H1 (cell line): ENCODE measurements around the gene GID8. TPM values are rescaled to one million over a fixed set of nuclear protein-coding genes. Genes with fewer than 3 reads are reported as not detected.

Source experiments
- CTCF ChIA-PET: fragments of 300-600 bp; sonication (Branson Sonifier 250); formaldehyde crosslinking; loops from one replicate; lab custom pipeline; 2021; ENCODE audit not compliant: partially characterized antibody; lab: Charles Lee
- POLR2A ChIA-PET: fragments of 300-600 bp; sonication (Branson Sonifier 250); formaldehyde crosslinking; loops from one replicate; lab custom pipeline; 2021; ENCODE audit warnings: inconsistent platforms; ENCODE audit not compliant: partially characterized antibody; lab: Charles Lee
- DNase-seq, 2 experiments: peaks; one replicate each; pipeline versions ENCODE4 v3.0.0 to v3.0.0-alpha.2; 2010 to 2022; ENCODE audit warnings: low spot score in 2 of 2, low read depth in 1 of 2, mixed read lengths in 1 of 2
- FAIRE-seq: peaks from 2 replicates; lab custom pipeline; 2011; peaks lifted over from hg19 to GRCh38; lab: Jason Lieb, UNC
- H2AFZ ChIP-seq: 2 replicates; pipeline ENCODE4 v1.8.1; 2012; ENCODE audit warnings: low read length, inconsistent platforms
- H2AK5ac ChIP-seq: 2 replicates; pipeline ENCODE4 v1.6.1; 2013; ENCODE audit warnings: low read depth, low read length
- H2BK120ac ChIP-seq: replicated peaks from 2 replicates; pipeline ENCODE3; 2013; ENCODE audit warnings: low read depth, low read length, inconsistent platforms
- H2BK12ac ChIP-seq: 2 replicates; pipeline ENCODE4 v1.6.1; 2013; ENCODE audit warnings: low read depth, low read length
- H2BK15ac ChIP-seq: 2 replicates; pipeline ENCODE4 v1.6.1; 2013; ENCODE audit warnings: low read length
- H2BK20ac ChIP-seq: 2 replicates; pipeline ENCODE4 v1.6.1; 2013; ENCODE audit warnings: low read length
- H2BK5ac ChIP-seq: 2 replicates; pipeline ENCODE4 v1.6.1; 2013; ENCODE audit warnings: low read depth, low read length
- H3K14ac ChIP-seq: 2 replicates; pipeline ENCODE4 v1.6.1; 2013; ENCODE audit warnings: inconsistent platforms; ENCODE audit not compliant: insufficient read length
- H3K18ac ChIP-seq: 2 replicates; pipeline ENCODE4 v1.6.1; 2013; ENCODE audit warnings: low read length; ENCODE audit errors: extremely low read depth
- H3K23ac ChIP-seq: 2 replicates; pipeline ENCODE4 v1.6.1; 2013; ENCODE audit warnings: inconsistent platforms; ENCODE audit not compliant: insufficient read length
- H3K23me2 ChIP-seq: 2 replicates; pipeline ENCODE4 v1.6.1; 2013; ENCODE audit warnings: low read depth, low read length
- H3K27ac ChIP-seq: 2 replicates; pipeline ENCODE4 v1.6.1; 2011; ENCODE audit warnings: low read depth, low read length, inconsistent platforms
- H3K27me3 ChIP-seq, 4 experiments: replicated peaks in 1 of 4; 1 replicate in 1 of 4; 2 replicates in 3 of 4; pipeline versions ENCODE4 v1.6.1 to v1.8.1; 2011 to 2013; ENCODE audit warnings: low read length in 3 of 4, mild to moderate bottlenecking in 3 of 4, inconsistent platforms in 2 of 4, mixed read lengths in 2 of 4, moderate library complexity in 1 of 4; ENCODE audit not compliant: control insufficient read depth in 3 of 4, insufficient read depth in 3 of 4; ENCODE audit errors: extremely low read depth in 1 of 4
- H3K36me3 ChIP-seq, 4 experiments: 2 replicates each; pipeline versions ENCODE4 v1.6.1 to v1.8.1; 2011 to 2013; ENCODE audit warnings: mild to moderate bottlenecking in 4 of 4, low read length in 3 of 4, moderate library complexity in 2 of 4, control low read depth in 1 of 4, inconsistent platforms in 1 of 4; ENCODE audit not compliant: insufficient read depth in 4 of 4, control insufficient read depth in 2 of 4
- H3K4ac ChIP-seq: replicated peaks from 2 replicates; pipeline ENCODE3; 2013; ENCODE audit warnings: low read length, low read depth, mixed read lengths, inconsistent platforms; ENCODE audit not compliant: insufficient read length
- H3K4me1 ChIP-seq, 4 experiments: replicated peaks in 1 of 4; 1 replicate in 1 of 4; 2 replicates in 3 of 4; pipeline versions ENCODE4 v1.6.1 to v1.8.1; 2011 to 2013; ENCODE audit warnings: low read length in 3 of 4, inconsistent platforms in 2 of 4, mixed read lengths in 1 of 4; ENCODE audit not compliant: insufficient read depth in 4 of 4, control insufficient read depth in 3 of 4
- H3K4me2 ChIP-seq, 2 experiments: 2 replicates each; pipeline versions ENCODE4 v1.6.1 to v1.8.1; 2011 to 2013; ENCODE audit warnings: low read depth in 2 of 2, low read length in 2 of 2, control low read depth in 1 of 2, inconsistent platforms in 1 of 2, mild to moderate bottlenecking in 1 of 2; ENCODE audit not compliant: insufficient read depth in 1 of 2
- H3K4me3 ChIP-seq, 4 experiments: fragments of 200-600, 300-600 bp in 1 of 4; sonication (generic), shearing (Covaris generic), sonication (Bioruptor Twin) in 1 of 4; 2 replicates each; pipeline versions ENCODE4 v1.5.1 to v1.8.1; 2011 to 2016; ENCODE audit warnings: low read length in 4 of 4, low read depth in 3 of 4, control low read depth in 2 of 4, inconsistent platforms in 2 of 4, mild to moderate bottlenecking in 2 of 4, mixed read lengths in 1 of 4, moderate library complexity in 1 of 4; ENCODE audit not compliant: insufficient read depth in 2 of 4; ENCODE audit errors: extremely low read depth in 1 of 4
- H3K56ac ChIP-seq: replicated peaks from 2 replicates; pipeline ENCODE3; 2013; ENCODE audit warnings: low read depth, mild to moderate bottlenecking, mixed read lengths, low read length, inconsistent platforms; ENCODE audit not compliant: insufficient read length
- H3K79me1 ChIP-seq: 2 replicates; pipeline ENCODE4 v1.6.1; 2013; ENCODE audit warnings: low read depth, low read length, control low read depth
- H3K79me2 ChIP-seq, 2 experiments: 2 replicates each; pipeline versions ENCODE4 v1.6.1 to v1.8.1; 2012 to 2013; ENCODE audit warnings: low read length in 2 of 2, mild to moderate bottlenecking in 2 of 2, inconsistent platforms in 1 of 2; ENCODE audit not compliant: insufficient read depth in 2 of 2, control insufficient read depth in 1 of 2
- H3K9ac ChIP-seq, 4 experiments: replicated peaks in 1 of 4; 1 replicate in 1 of 4; 2 replicates in 3 of 4; pipeline versions ENCODE4 v1.6.1 to v1.8.1; 2011 to 2013; ENCODE audit warnings: low read depth in 3 of 4, low read length in 3 of 4, control low read depth in 2 of 4, mild to moderate bottlenecking in 2 of 4, moderate library complexity in 2 of 4, inconsistent platforms in 1 of 4; ENCODE audit errors: extremely low read depth in 1 of 4
- H3K9me3 ChIP-seq, 2 experiments: 2 replicates each; pipeline versions ENCODE4 v1.6.1 to v1.8.1; 2012 to 2013; ENCODE audit warnings: mild to moderate bottlenecking in 2 of 2, moderate library complexity in 2 of 2, control low read depth in 1 of 2, inconsistent platforms in 1 of 2, low read depth in 1 of 2, low read length in 1 of 2, mixed read lengths in 1 of 2; ENCODE audit not compliant: insufficient read depth in 2 of 2
- H4K20me1 ChIP-seq, 2 experiments: replicated peaks in 1 of 2; 2 replicates each; pipeline versions ENCODE3 to v1.8.1; 2011 to 2013; ENCODE audit warnings: inconsistent platforms in 2 of 2, low read length in 2 of 2, mild to moderate bottlenecking in 1 of 2; ENCODE audit not compliant: insufficient read depth in 2 of 2, control insufficient read depth in 1 of 2
- H4K5ac ChIP-seq: 2 replicates; pipeline ENCODE4 v1.6.1; 2013; ENCODE audit warnings: low read length, low read depth, mixed read lengths, inconsistent platforms; ENCODE audit not compliant: insufficient read length
- H4K8ac ChIP-seq: 2 replicates; pipeline ENCODE4 v1.8.0; 2013; ENCODE audit warnings: mild to moderate bottlenecking, moderate library complexity, low read length, inconsistent platforms; ENCODE audit not compliant: insufficient read depth; ENCODE audit errors: extremely low read depth
- H4K91ac ChIP-seq: replicated peaks from 2 replicates; pipeline ENCODE3; 2013; ENCODE audit warnings: low read length, mixed read lengths, inconsistent platforms; ENCODE audit not compliant: insufficient read length
- CBX8 ChIP-seq: fragments of 300-800, 300-1000 bp; sonication (generic); IDR thresholded peaks from 2 replicates; pipeline ENCODE4 v1.7.1; 2016; ENCODE audit warnings: low read depth, low read length, borderline replicate concordance
- EZH2 ChIP-seq: fragments of 200-600 bp; sonication (generic); IDR thresholded peaks from 2 replicates; pipeline ENCODE4 v1.7.1; 2012; ENCODE audit warnings: low read depth, mild to moderate bottlenecking, moderate library complexity, low read length, inconsistent platforms; ENCODE audit not compliant: severe bottlenecking
- HDAC2 ChIP-seq, 2 experiments: fragments of 300-600 bp in 1 of 2; sonication (generic) in 1 of 2; IDR thresholded peaks; 2 replicates each; pipeline ENCODE4 v1.6.1; 2011 to 2012; ENCODE audit warnings: low read depth in 2 of 2, low read length in 2 of 2, mild to moderate bottlenecking in 2 of 2, moderate library complexity in 2 of 2, borderline replicate concordance in 1 of 2, inconsistent platforms in 1 of 2
- HDAC6 ChIP-seq: IDR thresholded peaks from one replicate; pipeline ENCODE4 v1.7.1; 2012; ENCODE audit warnings: low read depth, mild to moderate bottlenecking, inconsistent platforms, low read length, moderate library complexity
- KDM1A ChIP-seq: fragments of 200-600, 300-600 bp; sonication (generic); IDR thresholded peaks from 2 replicates; pipeline ENCODE4 v1.7.1; 2016; ENCODE audit warnings: mild to moderate bottlenecking, low read length, borderline replicate concordance
- NANOG ChIP-seq: IDR thresholded peaks from 2 replicates; pipeline ENCODE4 v1.6.1; 2011; ENCODE audit warnings: low read length, low read depth, mild to moderate bottlenecking, inconsistent platforms; ENCODE audit not compliant: insufficient read depth, poor library complexity, severe bottlenecking
- PHF8 ChIP-seq: fragments of 200-600 bp; sonication (generic); conservative IDR thresholded peaks from 2 replicates; pipeline ENCODE4 v1.7.1; 2012; ENCODE audit warnings: low read depth, mild to moderate bottlenecking, inconsistent platforms, low read length, moderate library complexity
- POLR2A ChIP-seq, 2 experiments: IDR thresholded peaks; 1 replicate in 1 of 2; 2 replicates in 1 of 2; pipeline ENCODE4 v1.6.1; 2011; ENCODE audit warnings: low read depth in 2 of 2, low read length in 2 of 2, mild to moderate bottlenecking in 2 of 2; ENCODE audit errors: control extremely low read depth in 1 of 2
- POLR2AphosphoS5 ChIP-seq: IDR thresholded peaks from 2 replicates; pipeline ENCODE4 v1.6.1; 2011; ENCODE audit warnings: low read depth, low read length
- SAP30 ChIP-seq: fragments of 300-600 bp; sonication (generic); IDR thresholded peaks from 2 replicates; pipeline ENCODE4 v1.7.1; 2012; ENCODE audit warnings: low read length, moderate library complexity, mild to moderate bottlenecking, inconsistent platforms; ENCODE audit not compliant: insufficient read depth, insufficient replicate concordance
- WGBS, 2 experiments: shearing (Covaris generic) in 1 of 2; methylation state at CpG; one replicate each; pipeline versions ENCODE4 v1.1.6 to v1.1.7; 2013 to 2015; ENCODE audit warnings: low lambda C conversion rate in 2 of 2, mixed read lengths in 2 of 2, inconsistent platforms in 1 of 2, low coverage in 1 of 2, missing lambda C conversion rate in 1 of 2; ENCODE audit not compliant: insufficient replicate concordance in 2 of 2, insufficient coverage in 1 of 2, insufficient read length in 1 of 2; ENCODE audit errors: extremely low coverage in 1 of 2, missing lambda C conversion rate in 1 of 2; 5-methylcytosine and 5-hydroxymethylcytosine counted together
- polyA plus RNA-seq, 7 experiments: library from polyadenylated mRNA; depleted of rRNA in 3 of 7; stranded (reverse) in 5 of 7; unstranded in 2 of 7; fragments of >200 nt in 5 of 7; fragments of 200-250 nt in 2 of 7; gene quantifications; 1 replicate in 5 of 7; 2 replicates in 1 of 7; 4 replicates in 1 of 7; pipeline versions ENCODE4 v1.2.1 to v1.2.3, GENCODE V29; 2011 to 2013; ENCODE audit warnings: missing spikeins in 2 of 7, mixed read lengths in 2 of 7
- total RNA-seq: library from RNA; stranded (reverse); fragmentation: NEBNext Ultra II Directional; extraction: Animal tissue kit (Norgen Biotek cat#: 25700); gene quantifications from 2 replicates; pipeline ENCODE4 v1.2.1, GENCODE V29; 2021
- TF ChIP-seq, protein P1 (sequence below): IDR thresholded peaks from 2 replicates; pipeline ENCODE4 v1.6.1; 2011; ENCODE audit warnings: low read depth, mild to moderate bottlenecking, low read length; ENCODE audit not compliant: insufficient read depth

The GID8 gene
- total and polyA plus RNA-seq, 2 of the 8 experiments (the other 6 are each of a cell fraction or from before 2014, with no cell fraction given), result 39.7 to 72.9 TPM

DNA sequence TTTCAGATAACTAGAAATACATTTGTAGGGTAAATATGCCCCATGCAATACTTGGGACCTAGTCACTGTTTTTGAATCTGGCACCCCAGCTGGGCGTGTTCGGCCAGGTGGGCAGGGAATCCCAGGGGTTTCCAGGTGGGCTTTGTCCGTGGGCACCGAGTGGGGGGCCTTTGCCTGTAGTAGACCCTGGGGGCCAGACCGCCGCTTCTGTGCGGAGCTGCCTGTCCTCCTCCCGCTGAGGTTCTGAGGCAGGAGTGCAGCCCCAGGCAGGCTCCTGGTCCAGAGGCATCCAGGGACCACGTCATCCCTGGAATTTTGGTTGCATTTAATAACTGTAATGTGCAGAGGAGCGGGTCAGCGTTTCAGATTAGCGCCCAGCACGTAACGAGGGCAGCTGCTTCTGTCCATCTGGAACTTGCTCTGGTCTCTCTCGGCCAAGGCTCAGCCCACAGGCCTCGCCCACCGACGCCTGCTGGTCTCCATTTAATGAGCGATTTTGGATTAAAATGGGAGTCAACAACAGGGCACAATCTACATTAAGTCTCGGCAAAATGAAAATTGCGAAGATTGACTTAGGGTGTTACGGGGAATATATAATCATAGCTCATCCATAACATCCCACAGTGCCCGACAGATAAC is 56.0 kb downstream of the GID8 start:
- Histone ChIP-seq H2BK15ac (no peak overlapping the region), H3K79me2 (no peaks in the 10 kb centered on the region), H3K18ac (no peak overlapping the region), H2BK20ac (no peak overlapping the region), H3K56ac (no peak overlapping the region), H4K91ac (no peak overlapping the region), H3K4ac (no peak overlapping the region), H3K9ac (no peak overlapping the region), H3K4me3 (no peak overlapping the region), H3K27me3 (peaks cover 0 to 5% (median 2%) of the 10 kb centered on the region in 4 experiments; a peak in 3 of 7 replicates), H3K36me3 (no peaks in the 10 kb centered on the region), H3K14ac (no peak overlapping the region), H4K20me1 (peaks cover 0 to 5% of the 10 kb centered on the region in 2 experiments), H2BK12ac (no peak overlapping the region), H3K23me2 (no peaks in the 10 kb centered on the region), H3K4me1 (peaks cover 0 to 11% (median 6%) of the 10 kb centered on the region in 4 experiments; a peak in 4 of 7 replicates), H3K23ac (no peak overlapping the region), H3K79me1 (no peaks in the 10 kb centered on the region; the same call in 1 of the 2 replicates), H3K4me2 (no peak overlapping the region), H2BK5ac (no peak overlapping the region), H3K27ac (no peak overlapping the region), H3K9me3 (no peaks in the 10 kb centered on the region), H4K5ac (no peak overlapping the region), H4K8ac (no peak overlapping the region), H2BK120ac (no peak overlapping the region), H2AK5ac (no peak overlapping the region), H2AFZ (no peak overlapping the region)
- no peak for FAIRE-seq
- CTCF ChIA-PET, result interaction anchor here (1.7 to 4.0 kb wide), 4 partner anchors 9 to 23 kb away, joined by 8 to 22 read pairs (median 12); no protein-coding TSS in a partner anchor
- POLR2A ChIA-PET, result interaction anchor here (0.6 to 2.7 kb wide), 3 partner anchors 9 to 24 kb away, joined by 3 to 9 read pairs (median 3); no protein-coding TSS in a partner anchor
- no peak for DNase-seq
- 88% methylated on average over 23 of the region's 23 CpGs; no CpG with 5 or more reads in 1 of the 2 experiments for WGBS, 2 experiments
- TF ChIP-seq EZH2 (no peak), POLR2AphosphoS5 (no peak), KDM1A (no peak), POLR2A (IDR thresholded peaks at IDR 0.05; ENCODE audit: control extremely low read depth in 1 of 2, low read depth in 2 of 2, low read length in 2 of 2) (no peak), HDAC2 (IDR thresholded peaks at IDR 0.05; ENCODE audit: borderline replicate concordance in 1 of 2, low read depth in 2 of 2, low read length in 2 of 2) (no peak), CBX8 (no peak), HDAC6 (no peak), PHF8 (no peak), NANOG (no peak), SAP30 (no peak)
- TF ChIP-seq, protein P1, sequence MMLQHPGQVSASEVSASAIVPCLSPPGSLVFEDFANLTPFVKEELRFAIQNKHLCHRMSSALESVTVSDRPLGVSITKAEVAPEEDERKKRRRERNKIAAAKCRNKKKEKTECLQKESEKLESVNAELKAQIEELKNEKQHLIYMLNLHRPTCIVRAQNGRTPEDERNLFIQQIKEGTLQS, result no peak
